GM21526 (cell line): ENCODE data around the gene TLR1.
"Not testable (repeated sequence)": the region's sequence is repeated elsewhere in the genome, so short reads cannot be mapped to it uniquely, and the experiment has no call there.

ENCODE experiments used
- ATAC-seq: cut with Tn5 transposase; IDR thresholded peaks from one replicate; pipeline ENCODE4 v1.9.1; 2021; ENCODE audit warnings: moderate library complexity; ENCODE audit not compliant: unreplicated experiment, low FRiP score

TLR1 gene

GRCh38 chr4:38804654-38805295 is at the start of gene TLR1:
TLR1 (minus strand) TSS chr4:38804791; CDS start chr4:38798831, 5,960 bp downstream.
- ATAC-seq, result no peak

DNA sequence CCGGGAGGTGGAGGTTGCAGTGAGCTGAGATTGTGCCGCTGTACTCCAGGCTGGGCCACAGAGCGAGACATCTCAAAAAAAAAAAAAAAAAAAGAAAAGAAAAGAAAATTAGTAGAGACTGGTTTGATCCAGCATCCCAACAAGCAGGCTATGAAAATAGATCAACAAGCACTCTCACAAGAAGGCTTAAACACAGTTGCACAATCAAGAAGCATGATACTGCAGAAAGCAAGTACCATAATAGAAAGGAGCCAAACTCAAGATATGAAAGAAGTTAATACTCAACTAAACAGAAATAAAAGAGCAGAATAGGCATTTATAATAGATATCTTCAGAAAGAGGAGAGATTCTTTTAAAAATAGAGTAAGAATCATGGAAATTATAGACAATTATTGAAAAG is 41.4 kb upstream of the TLR1 start:
- no peak for ATAC-seq

- ATAC-seq, result no peak
Observed at GRCh38 chr4:38842994-38843393, 38.4 kb upstream of the TLR1 start.

- no peak for ATAC-seq
Observed at GRCh38 chr4:38837849-38838248, 33.3 kb upstream of the TLR1 start.

DNA sequence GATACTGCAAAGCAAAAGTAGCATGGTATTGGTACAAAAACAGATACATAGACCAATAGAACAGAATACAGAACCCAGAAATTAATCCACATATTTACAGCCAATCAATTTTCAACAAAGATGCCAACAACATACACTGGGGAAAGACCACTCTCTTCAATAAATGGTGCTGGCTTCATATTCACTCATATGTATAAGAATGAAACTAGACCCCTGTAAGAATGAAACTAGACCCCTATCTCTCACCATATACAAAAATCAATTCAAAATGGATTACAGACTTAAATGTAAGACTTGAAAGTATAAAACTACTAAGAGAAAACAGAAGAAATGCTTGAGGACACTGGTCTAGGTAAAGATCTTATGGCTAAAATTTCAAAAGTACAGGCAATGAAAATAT is 32.7 kb upstream of the TLR1 start:
- ATAC-seq, result no peak

DNA sequence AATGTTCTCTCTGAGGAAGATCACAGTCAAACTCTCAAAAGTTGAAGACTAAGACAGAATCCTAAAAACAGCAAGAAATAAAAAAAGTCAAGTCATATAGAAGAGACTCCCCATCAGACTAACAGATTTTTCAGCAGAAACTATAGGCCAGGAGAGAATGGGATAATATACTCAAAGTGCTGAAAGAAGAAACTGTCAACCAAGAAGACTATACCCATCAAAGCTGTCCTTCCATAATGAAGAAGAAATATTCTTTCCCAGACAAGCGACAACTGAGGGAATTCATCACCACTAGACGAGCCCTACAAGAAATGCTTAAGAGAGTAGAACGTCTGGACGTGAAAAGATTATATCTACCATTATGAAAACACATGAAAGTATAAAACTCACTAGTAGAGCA is 30.0 kb upstream of the TLR1 start:
- ATAC-seq, result no peak

GRCh38 chr4:38832624-38833528 is 28.3 kb upstream of the TLR1 start:
- ATAC-seq, result no peak

- no peak for ATAC-seq
Observed at GRCh38 chr4:38832206-38832605, 27.6 kb upstream of the TLR1 start.

- ATAC-seq, result no peak
Observed at GRCh38 chr4:38831653-38832052, 27.1 kb upstream of the TLR1 start.

GRCh38 chr4:38829237-38829636 is 24.6 kb upstream of the TLR1 start:
- no peak for ATAC-seq

DNA sequence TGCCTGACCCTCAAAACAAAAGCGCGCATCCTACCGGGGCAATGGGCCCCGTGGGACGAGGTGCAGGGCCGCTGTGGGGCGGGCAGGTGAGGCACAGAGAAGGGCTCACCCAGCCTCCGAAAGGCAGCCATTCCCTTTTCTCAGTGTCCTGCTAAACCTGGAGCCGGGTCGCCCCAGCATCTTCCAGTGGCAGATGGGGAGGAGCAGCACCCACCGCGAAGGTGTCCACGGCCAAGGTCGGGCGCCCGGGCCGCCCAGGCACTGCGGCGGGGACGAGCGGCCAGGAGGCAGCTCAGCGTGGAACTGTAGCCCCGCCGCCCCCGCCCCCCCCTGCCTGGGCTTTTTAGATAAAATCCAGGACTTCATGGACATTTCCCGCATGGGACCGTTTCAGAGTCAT is 19.2 kb upstream of the TLR1 start:
- ATAC-seq, result no peak

GRCh38 chr4:38822748-38823303 is 18.2 kb upstream of the TLR1 start:
- ATAC-seq, result no peak

- no peak for ATAC-seq
Observed at GRCh38 chr4:38821739-38822138, 17.1 kb upstream of the TLR1 start.

DNA sequence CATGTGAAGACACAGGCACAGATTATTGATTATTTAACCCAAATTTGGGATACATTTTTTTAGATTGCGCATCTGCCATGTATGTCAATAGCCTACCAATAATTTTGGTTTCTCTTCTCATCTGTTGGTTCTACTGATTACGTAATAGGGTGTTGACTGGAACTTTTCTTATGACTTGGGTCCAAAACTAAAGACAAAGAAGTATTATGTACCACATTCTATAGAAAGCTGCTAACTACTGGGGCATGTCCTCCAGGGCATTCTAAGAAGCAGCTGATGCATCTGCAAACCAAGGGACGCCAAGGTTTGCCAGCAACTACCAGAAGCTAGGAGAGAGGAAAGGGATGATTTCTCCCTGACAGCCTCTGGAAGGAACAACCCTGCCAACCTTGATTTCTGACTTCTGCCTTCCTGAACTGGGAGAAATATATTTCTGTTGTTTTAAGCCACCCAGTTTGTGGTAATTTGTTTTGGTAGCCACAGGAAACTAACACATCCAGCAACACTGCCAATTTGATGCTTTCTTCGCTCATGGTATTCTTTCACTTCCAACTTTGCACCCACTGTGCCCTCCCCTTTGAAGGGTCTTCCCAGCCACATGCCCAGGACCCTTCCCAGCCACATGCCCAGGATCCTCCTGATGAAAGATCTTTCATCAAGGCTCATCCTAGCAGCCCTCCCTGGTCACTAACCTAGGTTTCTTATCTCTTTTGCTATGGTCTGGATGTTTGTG is 15.9 kb upstream of the TLR1 start:
- no peak for ATAC-seq

DNA sequence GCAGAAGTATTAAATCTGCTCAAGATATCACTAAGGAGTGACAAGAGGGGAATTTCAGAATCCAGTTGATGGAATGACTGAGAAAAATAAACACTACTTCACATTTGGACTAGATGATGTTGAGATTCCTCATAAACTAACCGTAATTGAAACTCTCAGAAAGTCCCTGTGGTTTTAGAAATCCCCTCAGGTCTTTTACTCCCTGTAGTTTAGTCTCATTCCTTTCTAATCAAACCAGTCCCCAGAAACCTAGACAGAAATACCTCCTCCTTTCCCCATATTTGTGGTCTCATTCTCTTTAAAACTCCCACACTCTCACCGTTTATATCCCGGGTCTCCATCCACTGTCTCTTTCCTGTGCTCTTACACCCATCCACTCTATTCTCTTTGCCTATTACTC is 15.0 kb upstream of the TLR1 start:
- no peak for ATAC-seq

GRCh38 chr4:38818441-38818976 is 13.9 kb upstream of the TLR1 start:
- no peak for ATAC-seq

DNA sequence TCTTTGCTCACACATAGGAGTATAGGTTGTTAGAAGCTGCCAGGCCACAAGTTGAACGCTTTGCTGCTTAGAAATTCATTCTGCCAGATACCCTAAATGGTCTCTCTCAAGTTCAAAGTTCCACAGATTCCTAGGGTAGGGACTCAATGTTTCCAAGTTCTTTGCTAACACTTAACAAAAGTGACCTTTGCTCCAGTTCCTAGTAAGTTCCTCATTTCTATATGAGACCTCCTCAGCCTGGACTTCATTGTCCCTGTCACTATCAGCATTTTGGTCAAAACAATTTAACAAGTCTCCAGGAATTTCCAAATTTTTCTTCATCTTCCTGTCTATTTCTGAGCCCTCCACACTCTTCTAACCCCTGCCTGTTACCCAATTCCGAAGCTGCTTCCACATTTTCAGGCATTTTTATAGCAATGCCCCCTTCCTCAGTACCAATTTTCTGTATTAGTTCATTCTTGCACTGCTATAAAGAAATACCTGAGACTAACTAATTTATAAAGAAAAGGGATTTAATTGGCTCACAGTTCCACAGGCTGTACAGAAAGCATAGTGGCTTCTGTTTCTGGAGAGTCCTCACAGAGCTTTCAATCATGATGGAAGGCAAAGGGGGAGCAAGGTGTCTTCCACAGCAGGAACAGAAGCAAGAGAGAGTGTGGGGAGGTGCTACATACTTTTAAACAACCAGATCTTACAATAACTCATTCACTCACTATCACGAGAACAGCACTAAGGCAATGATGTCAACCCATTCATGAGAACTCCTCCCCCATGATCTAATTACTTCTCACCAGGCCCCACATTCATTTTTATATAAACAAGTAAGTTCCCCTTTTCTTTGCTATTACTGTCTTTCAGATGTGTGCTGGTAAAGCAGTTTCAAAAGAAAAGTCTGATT is 11.5 kb upstream of the TLR1 start:
- ATAC-seq, result no peak

DNA sequence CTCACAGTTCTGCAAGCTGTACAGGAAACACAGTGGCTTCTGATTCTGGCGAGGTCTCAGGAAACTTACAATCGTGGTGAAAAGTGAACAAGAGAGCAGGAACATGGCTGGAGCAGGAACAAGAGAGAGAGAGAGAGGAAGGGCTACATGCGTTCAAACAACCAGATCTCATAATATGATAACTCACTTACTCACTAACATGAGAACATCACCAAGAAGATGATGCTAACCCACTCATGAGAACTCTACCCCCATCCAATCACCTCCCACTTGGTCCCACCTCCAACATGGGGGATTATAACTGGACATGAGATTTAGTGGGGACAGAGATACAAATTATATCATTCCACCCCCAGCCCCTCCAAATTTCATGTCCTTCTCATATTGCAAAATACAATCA is 9.8 kb upstream of the TLR1 start:
- ATAC-seq, result no peak

DNA sequence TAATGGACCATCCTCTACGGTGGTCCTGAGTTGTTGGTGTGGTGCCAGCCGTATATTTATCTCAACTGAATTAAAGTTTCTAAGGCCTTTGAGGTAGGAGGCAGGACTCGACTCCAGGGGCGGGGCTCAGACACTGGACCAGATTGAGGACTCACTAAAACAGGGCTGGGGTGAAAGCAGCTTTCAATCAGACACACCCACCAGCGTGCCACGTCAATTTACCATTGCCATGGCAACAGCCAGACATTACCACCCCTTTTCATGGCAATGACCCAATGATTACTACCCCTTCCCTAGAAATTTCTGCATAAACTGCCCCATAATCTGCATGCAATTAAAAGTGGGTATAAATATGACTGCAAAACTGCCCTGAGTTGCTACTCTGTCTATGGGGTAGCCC is 6.7 kb upstream of the TLR1 start:
- ATAC-seq, result no peak

DNA sequence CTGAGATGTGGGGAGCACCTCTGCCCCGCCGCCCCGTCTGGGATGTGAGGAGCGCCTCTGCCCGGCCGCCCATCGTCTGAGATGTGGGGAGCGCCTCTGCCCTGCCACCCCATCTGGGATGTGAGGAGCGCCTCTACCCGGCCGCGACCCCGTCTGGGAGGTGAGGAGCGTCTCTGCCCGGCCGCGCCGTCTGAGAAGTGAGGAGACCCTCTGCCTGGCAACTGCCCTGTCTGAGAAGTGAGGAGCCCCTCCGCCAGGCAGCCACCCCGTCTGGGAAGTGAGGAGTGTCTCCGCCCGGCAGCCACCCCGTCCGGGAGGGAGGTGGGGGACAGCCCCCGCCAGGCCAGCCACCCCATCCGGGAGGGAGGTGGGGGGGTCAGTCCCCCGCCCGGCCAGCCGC is 2.9 kb upstream of the TLR1 start:
- ATAC-seq, result not testable (repeated sequence)
